CD4-positive, alpha-beta T cell treated with Interleukin-2 at 100 ng/mL for 4 hours (primary cell): ENCODE measurements around the gene PYGO1.
"Not testable (repeated sequence)": the region's sequence is repeated elsewhere in the genome, so short reads cannot be mapped to it uniquely, and the experiment has no call there.

Experiments
- DNase-seq: peaks from one replicate; pipeline ENCODE4 v3.0.0-alpha.2; 2020; ENCODE audit warnings: low spot score

The PYGO1 gene

GRCh38 chr15:55505407-55505806 is 82.7 kb downstream of the PYGO1 start:
- not testable (repeated sequence) for DNase-seq

DNA sequence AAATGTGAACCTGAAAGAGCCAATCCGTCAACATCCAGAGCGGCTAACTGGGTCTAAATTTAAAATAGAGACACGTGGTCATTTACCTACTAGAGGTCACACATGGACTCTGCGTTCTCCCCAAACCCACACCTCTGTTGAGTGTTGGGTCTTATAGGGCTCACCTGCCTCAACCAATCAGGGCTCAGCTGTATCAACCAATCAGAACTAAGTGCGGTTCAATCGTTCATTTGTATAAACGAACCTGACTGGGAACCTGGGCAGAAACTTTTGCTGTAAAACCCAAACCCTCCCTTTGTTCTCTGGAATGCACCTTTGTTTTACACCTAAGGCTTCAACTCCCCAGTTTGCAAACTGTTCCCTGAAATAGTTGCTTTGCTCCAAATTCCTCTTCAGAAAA is 89.0 kb downstream of the PYGO1 start:
- DNase-seq: no peak

GRCh38 chr15:55498109-55498938 is 89.8 kb downstream of the PYGO1 start:
- peak; percentile 75 for DNase-seq

DNA sequence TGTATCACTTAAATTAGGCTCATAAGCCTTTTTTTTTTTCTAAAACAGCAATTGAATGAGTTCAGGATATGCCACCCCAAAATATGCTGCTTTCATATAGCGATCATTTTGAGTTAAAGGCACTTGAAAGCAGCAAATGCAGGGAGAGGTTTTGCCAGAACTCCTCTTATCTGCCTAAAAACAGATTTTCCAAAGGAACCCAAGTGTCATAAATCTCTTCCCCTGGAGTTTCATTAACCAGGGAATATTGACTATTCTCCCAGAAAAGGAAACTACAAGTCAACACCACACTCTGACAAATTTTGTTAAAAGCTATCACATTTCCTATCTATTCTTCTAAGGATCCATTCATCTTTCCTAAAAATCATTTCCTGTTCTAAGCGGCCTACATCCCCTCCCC is 91.4 kb downstream of the PYGO1 start:
- DNase-seq: no peak

GRCh38 chr15:55494931-55495330 is 93.2 kb downstream of the PYGO1 start:
- DNase-seq: peak; percentile 10

- DNase-seq: not testable (repeated sequence)
Observed at GRCh38 chr15:55488952-55489600, 99.1 kb downstream of the PYGO1 start.
